Measurements from ENCODE around the gene INSR.

Gene INSR

DNA sequence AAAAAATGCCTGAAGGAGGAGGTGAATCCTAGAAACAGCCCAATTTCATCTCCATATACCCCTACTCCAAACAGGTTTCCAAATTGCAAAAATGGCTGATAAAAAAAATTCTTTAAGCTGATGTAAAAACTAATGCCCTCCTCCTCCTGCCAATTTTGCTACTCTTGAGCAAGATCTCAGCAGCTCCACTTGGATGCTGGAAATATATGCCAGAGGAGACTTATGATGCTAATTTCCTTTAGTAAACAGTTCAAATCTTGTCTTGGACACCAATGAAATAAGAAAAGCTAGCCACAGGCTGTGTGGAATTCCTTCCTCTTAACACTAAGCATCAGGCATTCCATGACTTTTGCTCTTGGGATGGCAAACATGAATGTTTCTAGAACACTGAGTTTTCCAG, 67.5 kb downstream of the INSR start:
- no peak for TF ChIP-seq CTCF (IDR thresholded peaks at IDR 0.05; ENCODE audit: low read depth, low read length, missing control alignments)

DNA sequence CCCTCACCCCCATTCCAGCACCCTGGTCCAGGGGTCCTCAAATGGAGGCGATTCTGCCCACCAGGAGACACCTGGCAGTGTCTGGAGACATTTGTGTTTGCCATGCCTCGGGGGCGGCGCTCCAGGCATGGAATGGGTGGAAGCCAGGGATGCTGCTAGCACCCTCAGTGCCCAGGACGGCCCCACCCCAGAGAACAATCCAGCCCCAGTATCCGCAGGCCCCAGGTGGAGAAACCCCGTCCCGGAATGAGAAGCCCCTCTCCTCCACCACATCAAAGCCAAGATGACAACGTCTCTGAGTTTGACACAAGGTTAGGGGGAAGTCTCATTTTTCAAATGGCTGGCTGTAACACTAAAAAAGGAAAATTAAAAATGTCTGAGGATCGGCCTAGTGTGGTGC, 68.5 kb downstream of the INSR start:
- TF ChIP-seq CTCF (IDR thresholded peaks at IDR 0.05; ENCODE audit: low read depth, low read length, missing control alignments): no peak
- H3K4me3 ChIP-seq (ENCODE audit: low read depth, low read length): no peak overlapping the region
- no peak for DNase-seq (ENCODE audit: low read depth)

More for the DNA sequence above, 67.5 kb downstream of the INSR start:
- H3K4me3 ChIP-seq (ENCODE audit: low read depth, low read length): no peak overlapping the region
- DNase-seq (ENCODE audit: low read depth): no peak

DNA sequence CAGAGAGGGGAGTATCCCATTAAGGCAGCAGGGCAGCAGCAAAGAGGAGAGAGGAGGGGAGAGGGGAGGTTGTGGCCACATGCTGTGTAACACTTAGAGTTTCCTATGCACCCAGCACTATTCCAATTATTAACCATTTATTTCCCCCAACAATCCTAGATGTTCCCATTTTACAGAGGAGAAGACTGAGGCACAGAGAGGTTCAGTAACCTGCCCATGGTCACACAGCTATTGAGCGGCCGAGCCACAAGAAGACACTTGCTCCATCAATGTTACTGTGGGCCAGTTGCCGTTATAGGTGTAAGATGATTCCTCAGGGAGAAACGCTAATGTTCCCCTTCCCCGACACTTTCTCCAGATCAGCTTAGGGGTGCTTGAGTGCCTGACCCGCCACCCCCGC, 69.2 kb downstream of the INSR start:
- DNase-seq (ENCODE audit: low read depth): no peak
- no peak overlapping the region for H3K4me3 ChIP-seq (ENCODE audit: low read depth, low read length)
- TF ChIP-seq CTCF (IDR thresholded peaks at IDR 0.05; ENCODE audit: low read depth, low read length, missing control alignments): no peak

DNA sequence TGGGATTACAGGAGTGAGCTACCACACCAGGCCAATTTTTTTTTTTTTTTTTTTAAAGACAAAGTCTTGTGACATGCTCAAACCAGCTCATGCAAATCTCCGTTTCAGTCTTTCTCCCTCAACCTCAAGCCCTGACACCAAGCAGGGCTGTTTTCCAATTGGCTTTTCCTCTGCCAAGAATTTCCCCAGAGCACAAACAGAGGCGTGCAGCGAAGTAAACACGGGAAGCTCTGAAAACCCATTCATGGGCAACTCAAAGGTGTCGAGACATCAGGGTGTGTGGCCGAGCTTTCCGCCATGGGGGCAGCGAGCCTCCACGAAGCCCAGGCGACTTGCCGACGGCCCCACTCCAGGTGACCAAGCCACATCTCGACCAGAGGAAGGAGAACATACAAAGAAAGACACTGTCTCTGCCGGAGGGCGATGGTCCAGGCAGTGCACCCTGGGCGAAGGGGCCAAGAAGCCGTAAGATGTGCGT, 70.0 kb downstream of the INSR start:
- H3K4me3 ChIP-seq (ENCODE audit: low read depth, low read length): no peak overlapping the region
- no peak for TF ChIP-seq CTCF (IDR thresholded peaks at IDR 0.05; ENCODE audit: low read depth, low read length, missing control alignments)
- no peak for DNase-seq (ENCODE audit: low read depth)

DNA sequence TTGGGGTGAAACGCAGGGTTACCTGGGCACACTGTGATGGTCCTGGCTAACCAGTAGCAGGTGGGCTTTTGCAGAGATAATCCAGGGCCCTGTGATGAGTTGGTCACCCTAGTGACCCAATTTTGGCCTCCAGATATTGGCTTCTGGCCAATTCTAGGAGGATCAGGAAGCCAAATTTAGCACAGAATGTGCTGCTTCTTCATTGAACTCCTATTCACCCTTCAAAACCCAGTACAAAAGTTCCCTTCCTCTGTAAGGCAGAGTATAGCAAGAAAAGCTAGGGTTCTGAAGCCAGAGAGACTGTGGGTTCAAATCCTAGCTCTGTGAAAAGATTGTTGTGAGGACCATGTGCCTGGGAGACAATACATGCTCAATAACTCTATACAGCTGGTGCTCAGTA, 70.8 kb downstream of the INSR start:
- H3K4me3 ChIP-seq (ENCODE audit: low read depth, low read length): no peak overlapping the region
- TF ChIP-seq CTCF (IDR thresholded peaks at IDR 0.05; ENCODE audit: low read depth, low read length, missing control alignments): no peak

DNA sequence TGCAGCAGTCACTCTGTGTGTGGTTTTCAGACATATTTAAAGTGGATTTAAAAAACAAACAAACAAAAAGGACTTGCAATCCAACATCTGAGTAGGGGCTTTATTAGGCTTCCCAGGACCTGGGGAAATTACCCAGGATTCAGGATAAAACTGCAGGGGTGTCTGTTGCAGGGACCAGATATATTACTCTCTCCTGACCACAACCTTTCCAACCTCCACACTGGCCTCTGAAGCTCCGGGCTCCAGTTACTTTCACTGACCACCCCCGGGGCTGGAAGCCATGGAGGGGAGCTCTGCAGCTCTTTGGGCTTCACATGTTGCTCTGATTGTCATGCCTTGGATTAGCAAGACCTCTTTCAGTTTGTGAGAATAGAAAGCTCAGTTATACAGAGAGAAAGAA, 75.2 kb downstream of the INSR start:
- no peak for TF ChIP-seq CTCF (IDR thresholded peaks at IDR 0.05; ENCODE audit: low read depth, low read length, missing control alignments)

More for the DNA sequence above, 70.8 kb downstream of the INSR start:
- DNase-seq (ENCODE audit: low read depth): no peak

GRCh38 chr19:7217861-7218260, 76.4 kb downstream of the INSR start:
- DNase-seq (ENCODE audit: low read depth): no peak
- TF ChIP-seq CTCF (IDR thresholded peaks at IDR 0.05; ENCODE audit: low read depth, low read length, missing control alignments): no peak
- no peak overlapping the region for H3K4me3 ChIP-seq (ENCODE audit: low read depth, low read length)

More for the DNA sequence above, 75.2 kb downstream of the INSR start:
- no peak for DNase-seq (ENCODE audit: low read depth)
- H3K4me3 ChIP-seq (ENCODE audit: low read depth, low read length): no peak overlapping the region
